Measurements from ENCODE around the gene VWF. TPM values are rescaled to one million over a fixed set of nuclear protein-coding genes. Genes with fewer than 3 reads are reported as not detected.

Gene VWF
- total RNA-seq, 1 experiment from 2014 or later: 0.41 TPM

DNA sequence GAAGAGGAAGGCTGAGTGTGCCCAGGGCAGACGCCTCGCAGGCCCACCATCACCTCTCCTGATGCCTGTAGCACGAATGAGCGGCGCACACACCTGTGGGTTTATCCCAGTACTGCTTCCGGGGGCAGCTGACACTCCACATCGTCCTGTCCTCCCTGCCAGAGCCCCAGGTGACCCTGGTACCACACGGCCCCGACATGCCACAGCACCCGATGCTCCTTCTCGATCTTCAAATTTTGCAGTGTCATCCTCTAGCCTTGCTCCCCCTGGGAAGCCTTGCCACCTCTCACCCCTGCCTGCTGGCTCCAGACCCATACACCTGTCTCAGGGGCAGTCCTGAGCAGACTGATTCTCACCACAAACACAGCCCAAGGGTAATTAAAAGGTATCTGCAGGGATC lies 220.0 kb downstream of the VWF start:
- no peaks in the 10 kb centered on the region for H3K9me3 ChIP-seq
- no peak for DNase-seq
- Mint-ChIP-seq H3K27ac (ENCODE audit: unreplicated experiment) (no peak overlapping the region), H3K27me3 (ENCODE audit: insufficient read depth, unreplicated experiment) (peaks cover 39% of the 10 kb centered on the region), H3K4me1 (ENCODE audit: low read depth, unreplicated experiment) (no peaks in the 10 kb centered on the region), H3K4me3 (ENCODE audit: unreplicated experiment) (no peak overlapping the region), H3K36me3 (ENCODE audit: insufficient read depth, unreplicated experiment) (no peaks in the 10 kb centered on the region), H3K9me3 (ENCODE audit: unreplicated experiment) (no peaks in the 10 kb centered on the region)
- no peaks in the 10 kb centered on the region for H3K36me3 ChIP-seq (ENCODE audit: control insufficient read depth, insufficient read depth, low read length)
- no peaks in the 10 kb centered on the region for H3K4me1 ChIP-seq
- no TSS peak for BruUV-seq (replicated peaks)
- peaks cover 2% of the 10 kb centered on the region for H3K27me3 ChIP-seq (replicated peaks; ENCODE audit: control insufficient read depth, insufficient read depth, low read length)
- intact Hi-C loops (cut with micrococcal nuclease; ENCODE audit: unreplicated experiment): no loop called here
- ChIA-PET POLR2A (no interaction called here), CTCF (no interaction called here)
- no peak overlapping the region for H3K4me3 ChIP-seq (ENCODE audit: low read depth, low read length)
- TF ChIP-seq, protein P1, sequence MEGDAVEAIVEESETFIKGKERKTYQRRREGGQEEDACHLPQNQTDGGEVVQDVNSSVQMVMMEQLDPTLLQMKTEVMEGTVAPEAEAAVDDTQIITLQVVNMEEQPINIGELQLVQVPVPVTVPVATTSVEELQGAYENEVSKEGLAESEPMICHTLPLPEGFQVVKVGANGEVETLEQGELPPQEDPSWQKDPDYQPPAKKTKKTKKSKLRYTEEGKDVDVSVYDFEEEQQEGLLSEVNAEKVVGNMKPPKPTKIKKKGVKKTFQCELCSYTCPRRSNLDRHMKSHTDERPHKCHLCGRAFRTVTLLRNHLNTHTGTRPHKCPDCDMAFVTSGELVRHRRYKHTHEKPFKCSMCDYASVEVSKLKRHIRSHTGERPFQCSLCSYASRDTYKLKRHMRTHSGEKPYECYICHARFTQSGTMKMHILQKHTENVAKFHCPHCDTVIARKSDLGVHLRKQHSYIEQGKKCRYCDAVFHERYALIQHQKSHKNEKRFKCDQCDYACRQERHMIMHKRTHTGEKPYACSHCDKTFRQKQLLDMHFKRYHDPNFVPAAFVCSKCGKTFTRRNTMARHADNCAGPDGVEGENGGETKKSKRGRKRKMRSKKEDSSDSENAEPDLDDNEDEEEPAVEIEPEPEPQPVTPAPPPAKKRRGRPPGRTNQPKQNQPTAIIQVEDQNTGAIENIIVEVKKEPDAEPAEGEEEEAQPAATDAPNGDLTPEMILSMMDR (IDR thresholded peaks at IDR 0.05; ENCODE audit: insufficient read depth in 1 of 2, low read depth in 1 of 2, low read length in 1 of 2, severe bottlenecking in 1 of 2, unreplicated experiment in 1 of 2): no peak

DNA sequence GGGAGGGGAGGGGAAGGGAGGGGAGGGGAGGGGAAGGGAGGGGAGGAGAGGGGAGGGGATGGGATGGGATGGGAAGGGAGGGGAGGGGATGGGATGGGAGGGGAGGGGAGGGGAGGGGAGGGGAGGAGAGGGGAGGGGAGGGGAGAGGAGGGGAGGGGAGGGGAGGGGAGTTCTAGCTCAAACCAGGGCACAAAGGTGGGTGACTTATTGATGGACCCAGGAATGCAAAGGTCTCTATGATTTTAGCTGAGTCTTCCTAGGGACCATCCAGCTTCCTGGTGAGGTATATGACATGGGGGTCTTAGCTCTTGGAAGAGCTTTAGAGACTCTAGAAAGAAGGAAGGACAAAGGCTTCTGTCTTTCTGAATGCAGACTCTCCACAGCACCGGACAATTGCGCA lies 221.7 kb downstream of the VWF start:
- Mint-ChIP-seq H3K9me3 (ENCODE audit: unreplicated experiment) (no peaks in the 10 kb centered on the region), H3K4me1 (ENCODE audit: low read depth, unreplicated experiment) (no peaks in the 10 kb centered on the region)

DNA sequence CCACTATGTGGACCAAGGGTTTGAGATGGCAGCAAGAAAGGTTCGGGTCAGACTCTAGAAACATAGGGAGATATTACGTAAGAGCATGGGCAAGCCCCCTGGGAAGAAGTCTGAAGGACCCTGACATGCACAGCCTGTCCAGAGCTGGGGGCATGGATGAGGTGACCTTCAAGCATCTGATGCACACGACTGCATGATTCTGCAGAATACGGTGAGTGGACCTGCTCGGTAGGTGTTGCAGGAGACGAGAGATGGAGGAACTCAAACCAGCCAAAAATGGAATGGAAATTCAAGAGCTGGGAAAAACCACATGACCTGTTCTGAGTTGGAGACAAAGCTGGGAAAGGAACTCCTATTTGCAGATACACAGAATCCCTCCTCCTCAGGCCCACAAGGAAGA lies 223.1 kb downstream of the VWF start:
- H3K27ac Mint-ChIP-seq (ENCODE audit: unreplicated experiment): no peak overlapping the region
- H3K9me3 Mint-ChIP-seq (ENCODE audit: unreplicated experiment): no peaks in the 10 kb centered on the region
- H3K4me1 Mint-ChIP-seq (ENCODE audit: low read depth, unreplicated experiment): no peaks in the 10 kb centered on the region
- intact Hi-C loops (cut with micrococcal nuclease; ENCODE audit: unreplicated experiment): no loop called here
- no peaks in the 10 kb centered on the region for H3K36me3 Mint-ChIP-seq (ENCODE audit: insufficient read depth, unreplicated experiment)
- TF ChIP-seq, protein P1 (IDR thresholded peaks at IDR 0.05; ENCODE audit: insufficient read depth in 1 of 2, low read depth in 1 of 2, low read length in 1 of 2, severe bottlenecking in 1 of 2, unreplicated experiment in 1 of 2): no peak
- no peak overlapping the region for H3K4me3 Mint-ChIP-seq (ENCODE audit: unreplicated experiment)
- DNase-seq: no peak
- H3K4me3 ChIP-seq (ENCODE audit: low read depth, low read length): no peak overlapping the region
- ChIA-PET CTCF (no interaction called here), POLR2A (no interaction called here)
- H3K36me3 ChIP-seq (ENCODE audit: control insufficient read depth, insufficient read depth, low read length): no peaks in the 10 kb centered on the region
- no peaks in the 10 kb centered on the region for H3K4me1 ChIP-seq
- peaks cover 9% of the 10 kb centered on the region for H3K9me3 ChIP-seq
- BruUV-seq (replicated peaks): no TSS peak
- H3K27me3 ChIP-seq (replicated peaks; ENCODE audit: control insufficient read depth, insufficient read depth, low read length): peaks cover 2% of the 10 kb centered on the region; the same call in 1 of the 2 replicates
- peaks cover 47% of the 10 kb centered on the region for H3K27me3 Mint-ChIP-seq (ENCODE audit: insufficient read depth, unreplicated experiment)

More for the DNA sequence above, 221.7 kb downstream of the VWF start:
- H3K27ac Mint-ChIP-seq (ENCODE audit: unreplicated experiment): no peak overlapping the region
- DNase-seq: no peak
- peaks cover 34% of the 10 kb centered on the region for H3K27me3 Mint-ChIP-seq (ENCODE audit: insufficient read depth, unreplicated experiment)
- no peaks in the 10 kb centered on the region for H3K4me1 ChIP-seq
- no peak overlapping the region for H3K4me3 Mint-ChIP-seq (ENCODE audit: unreplicated experiment)
- CTCF ChIA-PET: no interaction called here
- no peaks in the 10 kb centered on the region for H3K36me3 Mint-ChIP-seq (ENCODE audit: insufficient read depth, unreplicated experiment)
- H3K36me3 ChIP-seq (ENCODE audit: control insufficient read depth, insufficient read depth, low read length): no peaks in the 10 kb centered on the region
- POLR2A ChIA-PET: no interaction called here
- TF ChIP-seq, protein P1 (IDR thresholded peaks at IDR 0.05; ENCODE audit: insufficient read depth in 1 of 2, low read depth in 1 of 2, low read length in 1 of 2, severe bottlenecking in 1 of 2, unreplicated experiment in 1 of 2): no peak
- BruUV-seq (replicated peaks): no TSS peak
- intact Hi-C loops (cut with micrococcal nuclease; ENCODE audit: unreplicated experiment): no loop called here
- H3K27me3 ChIP-seq (replicated peaks; ENCODE audit: control insufficient read depth, insufficient read depth, low read length): peaks cover 2% of the 10 kb centered on the region
- H3K9me3 ChIP-seq: peaks cover 7% of the 10 kb centered on the region
- H3K4me3 ChIP-seq (ENCODE audit: low read depth, low read length): no peak overlapping the region

All from Caco-2 (cell line).